GM19463 (cell line): Measurements from ENCODE around the gene PI4KA.
"Not testable (repeated sequence)": the region's sequence is repeated elsewhere in the genome, so short reads cannot be mapped to it uniquely, and the experiment has no call there.

Experiments
- ATAC-seq: cut with Tn5 transposase; IDR thresholded peaks from one replicate; pipeline ENCODE4 v1.9.1; 2021; ENCODE audit warnings: mild to moderate bottlenecking, moderate library complexity; ENCODE audit not compliant: unreplicated experiment

The PI4KA gene

DNA sequence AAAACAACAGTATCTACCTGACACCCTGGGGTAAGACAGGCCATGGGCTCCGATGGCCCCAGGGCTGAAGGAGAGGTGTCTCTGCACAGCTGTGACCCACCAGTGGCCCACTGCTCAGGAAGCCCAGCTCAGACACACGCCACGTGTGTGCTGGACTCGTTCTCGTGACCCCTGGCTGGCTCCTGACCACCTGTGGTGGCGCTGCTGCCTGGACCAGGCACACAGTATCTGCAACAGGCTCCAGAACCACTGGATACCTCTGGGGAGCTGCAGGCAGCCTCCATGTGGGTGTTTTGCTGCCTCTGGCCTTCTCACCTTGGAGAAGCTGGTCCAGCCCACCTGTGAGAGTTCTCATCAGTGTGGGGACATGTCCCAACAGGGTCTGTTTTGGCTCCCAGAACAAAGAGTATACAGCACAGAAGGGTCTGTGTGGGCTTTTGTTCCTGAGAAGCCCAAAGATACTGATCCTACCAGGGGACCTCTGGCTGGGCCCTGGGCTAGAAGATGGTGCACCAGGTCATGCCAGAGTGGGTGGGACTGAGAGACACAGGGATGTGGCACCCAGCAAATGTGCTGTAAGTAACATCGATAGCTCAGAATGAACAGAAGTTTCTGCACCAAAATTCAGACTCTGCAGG lies 106.4 kb downstream of the PI4KA start:
- no peak for ATAC-seq

DNA sequence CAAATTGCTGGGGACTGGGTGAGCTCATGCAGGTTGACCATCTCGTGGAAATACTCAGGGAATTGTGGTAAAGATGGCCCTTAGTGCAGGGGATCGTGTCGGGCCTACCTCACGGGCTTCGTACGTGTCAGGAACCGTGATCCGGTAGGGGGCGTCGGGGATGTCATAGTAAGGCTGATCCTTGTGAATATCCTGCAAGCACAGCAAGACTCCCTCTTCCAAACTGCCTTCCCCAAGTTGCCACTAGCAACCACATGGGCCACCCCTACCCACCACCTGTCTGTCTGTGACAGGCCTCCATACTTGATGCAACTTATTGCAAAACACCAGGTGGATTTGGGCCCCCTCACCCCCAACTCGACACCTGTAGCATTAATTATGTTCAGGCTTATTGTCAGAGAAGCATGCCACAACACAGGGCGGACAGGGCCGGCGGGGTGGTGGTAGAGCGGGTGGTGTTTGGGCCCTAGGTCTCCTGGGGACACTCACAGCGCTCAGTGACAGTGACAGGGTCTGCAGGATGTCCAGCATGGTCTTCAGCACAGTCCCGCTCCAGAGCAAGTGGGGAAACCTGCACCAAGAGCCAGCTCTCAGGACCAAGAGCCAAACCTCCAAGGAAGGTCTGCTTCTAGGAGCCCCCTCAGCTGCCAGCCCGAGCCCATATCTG lies 107.3 kb downstream of the PI4KA start:
- ATAC-seq, result no peak

DNA sequence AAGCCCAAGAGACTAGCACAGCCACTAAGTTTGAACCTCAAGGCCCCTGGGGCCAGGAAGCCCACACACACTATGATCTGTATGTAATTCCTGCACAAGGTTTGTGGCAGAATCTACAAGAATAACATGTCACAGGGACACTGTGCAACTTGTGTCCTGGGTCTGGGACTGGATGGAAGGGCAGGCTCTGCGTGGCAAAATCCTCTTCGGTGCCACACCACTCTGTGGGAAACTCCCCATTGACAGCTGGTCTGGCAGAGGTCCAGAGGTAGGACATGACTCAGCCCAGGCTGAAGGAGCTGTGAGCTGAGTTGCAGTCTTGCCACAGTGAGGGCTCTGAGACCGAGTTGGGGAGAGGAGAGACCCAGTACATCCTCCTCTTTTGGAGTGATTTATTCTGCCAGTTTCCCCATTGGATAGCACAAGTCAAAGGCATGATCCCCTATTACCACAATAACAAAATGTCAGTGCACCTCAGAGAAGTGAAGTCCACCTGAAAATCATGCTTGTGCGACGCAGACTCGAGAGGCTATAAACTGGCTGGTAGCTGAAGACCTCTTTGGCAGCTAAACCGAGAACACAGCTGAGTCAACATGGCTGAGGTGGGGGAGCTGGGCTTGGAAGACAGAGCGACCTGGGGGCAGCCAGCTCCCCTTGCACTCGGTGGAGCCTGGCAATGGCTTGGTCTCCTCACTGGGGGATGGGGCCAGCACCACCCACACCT lies 108.0 kb downstream of the PI4KA start:
- peak; percentile 49 for ATAC-seq

DNA sequence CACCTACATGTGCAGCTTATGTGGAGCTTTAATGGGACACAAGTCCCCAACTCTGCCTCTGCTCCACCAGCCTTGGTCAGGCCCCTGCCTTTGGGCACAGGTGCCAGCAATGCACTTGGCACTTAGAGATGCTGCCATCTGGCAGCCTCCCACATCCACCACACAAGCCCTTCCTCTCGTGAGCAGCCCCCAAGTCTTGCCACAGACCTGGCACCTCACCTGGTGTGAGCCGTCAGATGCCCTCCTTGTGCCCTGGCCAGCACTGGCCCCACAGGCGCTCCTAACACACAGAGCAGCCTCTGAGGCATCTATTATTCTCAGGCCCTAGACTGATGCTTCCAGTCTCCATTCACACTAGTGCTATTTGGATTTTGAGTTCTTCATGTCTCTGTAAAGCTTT lies 109.2 kb downstream of the PI4KA start:
- no peak for ATAC-seq

DNA sequence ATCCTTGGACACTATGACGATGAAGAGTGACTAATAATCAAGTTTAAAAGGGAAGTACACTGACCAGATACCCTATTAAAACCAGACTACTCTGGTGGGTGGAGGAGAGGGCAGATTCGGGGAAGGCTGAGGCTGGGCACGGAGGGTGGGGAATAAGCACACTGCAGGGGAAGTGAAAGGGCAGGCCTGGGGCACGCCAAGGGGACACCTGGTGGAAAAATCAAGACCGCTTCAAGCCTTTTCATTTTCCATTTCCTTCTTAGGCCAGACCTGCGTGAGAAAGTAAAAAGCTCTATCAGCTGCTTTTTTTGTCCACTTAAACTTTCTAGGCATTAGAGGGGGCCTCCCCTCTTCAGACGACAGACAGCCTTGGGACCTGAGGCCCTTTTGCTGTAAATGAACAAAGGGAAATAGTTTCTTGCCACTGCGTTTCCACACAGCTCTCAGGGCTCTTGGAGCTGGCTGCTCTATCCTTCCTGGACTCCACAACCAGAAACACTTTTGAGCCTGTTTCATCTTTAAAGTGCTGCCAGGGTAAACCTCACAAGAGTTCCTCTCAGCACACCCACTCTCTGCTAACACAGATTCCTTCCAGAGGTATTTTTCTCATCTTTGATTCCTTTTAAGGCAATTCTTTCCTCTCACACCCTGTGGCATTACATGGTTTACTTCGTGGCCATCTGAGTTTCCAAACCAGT lies 109.7 kb downstream of the PI4KA start:
- peak; percentile 67 for ATAC-seq

DNA sequence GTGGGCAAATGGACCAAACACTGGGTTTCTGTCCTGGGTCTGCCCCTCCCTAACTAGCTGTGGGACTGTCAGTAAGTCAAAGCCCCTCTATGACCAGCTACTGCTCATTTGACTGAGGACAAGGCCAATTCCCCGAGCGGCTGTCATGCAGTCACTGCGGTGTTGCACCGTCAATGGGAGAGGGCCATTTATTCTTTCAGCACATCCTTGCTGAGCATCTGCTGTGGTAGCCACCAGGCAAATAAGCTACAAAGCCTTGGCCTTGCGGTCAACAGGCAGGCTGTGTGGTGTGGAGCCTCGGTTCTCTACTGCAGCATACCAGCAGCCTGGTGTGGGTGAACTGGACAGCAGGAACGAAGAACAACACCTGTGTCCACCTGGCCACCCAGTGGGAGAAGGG lies 110.5 kb downstream of the PI4KA start:
- peak; percentile 20 for ATAC-seq

DNA sequence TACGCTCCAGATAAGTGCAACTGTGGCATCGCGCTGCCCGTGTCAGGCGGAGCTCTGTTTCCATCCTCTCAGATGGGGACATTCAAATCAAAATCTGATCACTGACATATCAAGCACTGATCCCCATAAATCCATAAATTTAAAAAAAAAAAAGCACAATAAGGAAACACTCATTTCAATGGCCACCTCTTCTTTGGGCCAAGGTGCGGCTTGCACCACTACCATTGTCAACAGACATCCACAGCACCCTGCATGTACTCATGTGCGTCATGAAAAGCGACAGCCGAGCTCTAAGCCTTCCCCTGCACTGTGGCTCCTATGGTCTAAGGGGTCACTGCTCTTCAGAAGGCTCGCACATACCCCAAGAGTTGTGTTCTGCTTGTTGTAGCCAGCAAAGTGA lies 111.4 kb downstream of the PI4KA start:
- ATAC-seq, result no peak

DNA sequence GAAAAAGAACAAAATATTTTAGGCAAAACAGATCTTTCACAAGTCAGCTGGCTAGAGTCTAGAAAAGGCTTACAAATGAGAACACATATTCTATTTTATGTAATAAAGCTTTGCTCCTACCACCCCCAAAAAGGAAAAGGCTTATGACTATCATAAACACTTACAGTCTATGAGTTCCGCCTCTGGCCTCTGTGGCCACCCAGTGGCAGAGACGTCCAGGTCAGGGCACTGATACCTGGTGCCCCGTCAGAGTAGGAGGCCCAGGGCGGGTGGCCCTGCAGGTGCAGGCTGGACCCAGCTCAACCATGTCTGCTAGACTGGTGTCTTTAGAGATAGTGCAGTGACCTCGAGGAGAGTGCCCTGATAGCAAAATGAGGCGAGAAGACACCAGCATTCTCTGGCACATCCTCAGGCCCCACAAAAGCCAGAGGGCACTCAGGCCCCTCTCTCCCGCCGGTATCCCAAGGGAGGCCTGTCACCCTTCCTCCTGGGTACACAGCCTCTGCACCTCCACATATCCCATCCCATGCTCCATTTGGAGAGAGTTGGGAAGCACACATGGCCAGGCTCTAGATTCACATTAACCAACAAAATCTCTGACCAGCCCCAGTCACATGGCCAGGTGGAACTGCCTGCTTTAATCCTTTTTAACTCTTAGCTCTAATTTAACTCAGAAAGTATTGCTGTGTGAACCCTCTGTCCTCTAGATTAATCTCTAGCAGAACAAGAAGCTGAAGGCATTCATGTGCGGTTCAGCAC lies 112.0 kb downstream of the PI4KA start:
- ATAC-seq, result no peak

DNA sequence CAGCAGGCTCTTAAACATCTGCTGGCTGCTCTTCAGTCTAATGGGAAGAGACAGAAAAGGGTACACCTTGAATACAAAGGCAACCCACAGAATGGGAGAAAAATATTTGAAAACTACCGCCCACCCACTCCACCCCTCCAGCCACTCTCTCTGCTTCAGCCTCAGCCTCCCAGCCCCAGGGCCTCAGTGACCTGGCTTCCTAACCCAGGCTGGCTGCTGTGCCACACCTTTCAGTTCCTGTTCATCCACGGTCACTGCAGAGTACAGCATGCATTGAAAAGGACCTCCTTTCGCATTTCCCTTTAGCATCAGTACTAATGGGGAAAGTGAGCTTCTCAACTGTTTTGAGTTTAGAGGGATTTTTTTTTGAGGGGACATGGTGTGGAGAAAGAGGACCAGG lies 113.5 kb downstream of the PI4KA start:
- no peak for ATAC-seq

DNA sequence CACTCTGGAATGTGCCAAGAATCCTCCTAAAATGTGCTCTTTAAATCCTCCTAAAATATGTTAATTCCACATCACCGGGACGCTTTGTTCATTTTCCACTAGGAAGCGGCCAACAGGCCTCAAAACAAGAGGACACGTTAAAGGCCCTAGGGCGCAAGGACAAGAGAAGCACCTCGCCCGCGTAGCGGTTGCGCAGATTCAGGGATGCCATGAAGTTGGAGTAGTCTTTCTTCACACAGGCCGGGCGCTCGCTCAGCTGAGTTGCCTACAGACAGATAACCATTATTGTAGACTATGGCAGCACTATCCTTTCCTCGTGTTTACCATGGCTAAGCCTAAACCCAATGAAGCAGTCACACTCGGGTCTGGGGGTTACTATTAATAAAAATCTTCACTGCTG lies 114.2 kb downstream of the PI4KA start:
- ATAC-seq, result no peak

DNA sequence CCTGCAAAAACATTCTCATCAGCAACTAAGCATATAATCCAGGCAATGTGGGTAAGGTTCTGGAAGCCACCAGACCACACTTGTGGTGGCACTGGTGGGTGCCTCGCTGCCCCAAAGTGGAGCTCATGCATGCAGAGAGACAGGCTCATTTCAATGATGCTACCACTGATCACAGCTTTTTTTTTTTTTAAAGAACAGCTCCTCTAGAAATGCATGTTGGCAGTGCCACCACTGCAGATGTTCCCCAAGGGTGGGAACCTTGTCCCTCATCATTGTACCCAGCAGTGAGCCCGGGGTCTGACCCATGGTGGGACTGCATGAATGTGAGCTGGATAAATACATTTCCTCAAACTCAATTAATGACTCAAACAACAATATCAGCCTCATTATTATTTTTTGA lies 115.8 kb downstream of the PI4KA start:
- no peak for ATAC-seq

DNA sequence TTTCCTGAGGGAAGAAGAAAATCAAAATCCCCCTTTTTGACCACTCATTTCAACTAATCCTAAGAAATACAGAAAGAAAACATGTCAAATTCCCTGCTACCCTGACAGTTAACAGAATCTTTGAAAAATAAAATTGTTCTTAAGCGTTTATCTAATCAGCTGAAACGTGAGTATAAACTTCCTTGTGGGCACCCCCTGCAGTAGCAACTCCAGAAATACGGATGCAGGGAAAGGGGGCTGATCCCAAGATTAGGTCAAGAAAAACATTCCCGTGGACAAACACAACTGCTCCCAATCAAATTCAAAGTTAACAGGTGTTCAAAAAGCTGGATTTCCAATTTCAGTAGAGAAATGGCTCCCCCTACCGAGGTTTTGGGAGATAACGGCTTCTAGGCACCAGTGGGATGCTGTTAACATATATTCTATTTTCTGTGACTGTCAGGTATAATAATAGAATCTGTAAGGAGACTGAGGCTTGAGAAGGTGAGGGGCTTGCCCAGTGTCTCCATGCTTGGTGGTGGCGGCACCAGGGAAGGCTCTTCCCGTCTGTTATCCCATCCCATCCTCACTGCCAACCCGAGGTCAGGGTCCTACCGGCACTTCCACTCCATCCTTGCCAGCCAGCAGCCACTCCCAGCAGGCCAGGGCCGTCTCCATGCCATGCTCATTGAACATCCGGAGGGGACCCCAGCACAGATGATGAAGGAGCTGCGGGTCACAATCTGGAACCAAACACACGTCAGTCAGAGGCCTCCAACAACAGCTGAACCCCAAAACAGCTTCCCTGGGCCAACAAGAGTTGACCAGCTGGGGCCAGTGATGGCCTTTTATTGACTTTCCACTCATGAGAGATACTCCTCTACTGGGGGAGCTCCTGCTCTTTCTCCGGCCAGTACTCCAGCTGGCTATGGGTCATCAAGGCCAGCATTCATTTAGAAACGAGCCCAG lies 116.7 kb downstream of the PI4KA start:
- no peak for ATAC-seq

DNA sequence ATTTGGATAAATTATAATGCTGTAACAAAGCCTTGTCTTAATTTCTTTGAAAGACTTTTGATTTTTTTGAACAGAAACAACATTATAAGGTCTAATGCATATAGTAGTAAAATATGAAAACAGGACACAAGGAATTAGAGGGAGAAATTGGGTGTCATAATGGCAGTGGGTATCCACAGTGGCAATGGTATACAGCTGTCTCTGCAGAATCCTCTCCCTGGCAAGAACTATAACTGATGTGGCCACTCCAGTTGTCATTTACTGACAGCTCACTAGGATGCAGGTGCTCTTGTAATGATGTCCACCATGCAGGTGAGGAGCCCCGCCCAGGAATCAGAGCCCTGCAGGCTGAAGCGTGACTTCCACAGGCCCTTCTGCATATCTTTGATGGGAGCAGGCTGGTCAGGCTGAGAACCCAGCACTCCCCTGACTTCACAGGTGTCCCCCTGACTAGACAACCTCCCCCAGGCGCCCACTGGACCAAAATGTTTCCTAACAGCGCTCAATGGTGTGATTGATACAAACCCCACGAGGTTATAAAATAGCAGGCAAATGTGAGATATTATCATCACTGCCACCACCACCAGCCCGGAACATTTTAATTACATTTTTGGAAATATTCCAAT lies 117.5 kb downstream of the PI4KA start:
- ATAC-seq, result no peak

DNA sequence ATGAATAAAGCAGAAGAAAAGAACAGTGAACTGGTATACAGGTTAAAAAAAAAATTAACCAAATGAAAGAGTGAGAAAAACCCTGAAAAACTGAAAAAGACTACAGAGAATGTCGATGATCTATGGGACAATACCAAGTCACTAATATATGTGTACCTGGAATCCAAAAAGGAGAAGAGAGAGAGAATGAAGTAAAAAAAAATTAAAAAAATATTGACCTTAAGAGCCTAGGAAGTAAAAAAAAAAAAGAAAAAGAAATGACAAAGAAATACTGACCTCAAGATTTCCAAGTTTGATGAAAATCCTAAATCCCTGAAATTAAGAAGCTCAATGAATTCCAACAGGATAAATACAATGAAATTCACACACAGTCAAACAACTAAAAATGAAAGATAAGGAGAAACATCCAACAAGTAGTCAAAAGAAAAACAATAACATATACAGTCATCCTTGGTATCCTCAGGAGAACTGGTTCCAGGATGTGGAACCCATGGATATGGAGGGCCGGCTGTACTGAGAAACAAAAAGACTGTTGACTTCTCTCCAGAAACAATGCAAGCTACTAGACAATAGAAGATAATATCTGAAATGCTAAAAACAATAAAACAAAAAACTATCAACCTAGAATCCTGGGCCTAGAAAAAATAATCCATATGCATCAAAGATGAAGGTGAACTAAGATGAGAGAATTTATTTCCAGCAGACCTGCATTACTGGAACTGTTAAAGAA lies 118.2 kb downstream of the PI4KA start:
- no peak for ATAC-seq

DNA sequence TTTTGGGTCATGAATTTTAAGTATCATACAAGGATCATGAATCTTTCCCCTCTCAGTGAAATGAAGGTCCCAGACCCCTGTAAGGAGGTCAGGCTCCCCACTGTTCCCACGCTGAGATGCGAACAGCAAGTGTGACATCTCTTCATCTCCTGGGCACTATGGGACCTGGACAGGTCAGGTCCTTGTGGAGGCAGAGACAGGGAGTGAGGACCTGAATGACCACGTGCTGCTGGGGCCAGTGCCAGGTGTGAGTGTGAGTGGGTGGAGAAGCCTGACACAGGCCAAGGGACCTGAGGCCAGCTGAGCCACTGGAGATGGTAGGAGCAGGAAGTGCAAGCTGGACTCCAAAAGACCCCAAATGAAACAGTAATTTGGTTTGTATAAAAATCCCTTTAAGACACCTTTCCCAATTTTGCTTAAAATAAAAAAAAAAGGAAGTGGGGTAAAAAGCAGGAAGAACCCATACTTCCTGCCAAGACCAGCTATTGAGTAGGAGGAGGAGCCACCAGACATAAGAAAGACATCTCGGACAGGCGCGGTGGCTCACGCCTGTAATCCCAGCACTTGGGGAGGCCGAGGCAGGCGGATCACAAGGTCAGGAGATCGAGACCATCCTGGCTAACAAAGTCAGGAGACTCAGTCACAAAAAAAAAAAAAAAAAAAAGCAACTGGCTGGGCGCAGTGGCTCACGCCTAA lies 120.1 kb downstream of the PI4KA start:
- ATAC-seq, result no peak

DNA sequence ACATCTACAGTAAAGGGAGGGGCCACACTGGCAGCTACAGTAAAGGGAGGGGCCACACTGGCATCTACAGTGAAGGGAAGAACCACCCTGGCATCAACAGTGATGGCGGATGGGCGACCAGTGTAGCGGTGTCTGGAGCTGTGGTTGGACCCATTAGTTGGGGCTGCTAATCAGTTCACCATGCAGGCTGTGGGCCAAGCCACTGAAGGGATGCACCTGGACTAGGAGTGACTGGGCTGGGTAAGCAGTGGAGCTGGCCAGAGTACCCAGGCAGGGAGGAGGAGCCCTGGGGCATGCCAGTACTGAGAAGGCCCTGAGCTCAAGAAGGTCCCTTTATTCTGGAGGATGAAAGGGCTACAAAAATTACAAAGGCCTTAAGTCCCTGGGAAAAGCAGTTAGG lies 121.7 kb downstream of the PI4KA start:
- not testable (repeated sequence) for ATAC-seq

DNA sequence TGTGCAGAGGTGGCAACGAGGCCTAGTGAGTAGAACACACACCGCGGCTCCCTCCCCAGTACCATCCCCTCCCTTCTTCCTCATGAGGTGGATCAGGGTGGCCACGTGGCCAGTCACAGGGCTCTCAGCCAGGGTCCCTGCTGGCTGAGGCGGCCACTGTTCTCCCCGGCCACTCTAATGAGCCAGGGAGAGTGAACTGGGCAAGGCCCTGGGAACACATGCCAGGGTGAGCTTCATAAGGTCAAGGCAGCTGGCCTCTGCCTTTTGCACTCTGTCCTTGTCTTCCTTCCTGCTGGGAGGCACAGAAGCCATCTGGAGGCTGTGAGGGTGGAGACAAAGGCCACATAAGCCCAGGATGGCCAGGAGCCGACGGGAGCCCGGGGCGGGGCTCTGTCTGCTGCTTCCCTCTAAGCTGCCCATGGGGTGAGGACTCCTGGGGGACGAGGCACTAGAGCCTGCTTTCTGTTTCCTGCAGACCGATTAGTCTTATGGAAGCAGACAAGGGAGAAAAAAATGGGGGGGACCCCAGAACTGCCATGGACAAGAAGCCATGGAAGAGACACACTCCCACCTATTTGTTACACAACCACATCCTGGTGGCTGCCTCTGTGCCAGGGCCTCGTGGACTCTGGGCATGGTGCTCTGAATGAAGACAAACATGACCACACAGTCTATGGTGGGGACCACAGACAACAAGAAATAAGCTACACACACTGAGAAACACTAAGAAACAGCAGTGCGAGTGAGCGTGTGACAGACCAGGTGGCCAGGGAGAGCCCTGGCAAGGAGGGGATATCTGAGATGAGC lies 123.1 kb downstream of the PI4KA start:
- ATAC-seq, result not testable (repeated sequence)
